ENCODE measurements around the gene CACNA1B.
"Not testable (repeated sequence)": the region's sequence is repeated elsewhere in the genome, so short reads cannot be mapped to it uniquely, and the experiment has no call there.

The CACNA1B gene

DNA sequence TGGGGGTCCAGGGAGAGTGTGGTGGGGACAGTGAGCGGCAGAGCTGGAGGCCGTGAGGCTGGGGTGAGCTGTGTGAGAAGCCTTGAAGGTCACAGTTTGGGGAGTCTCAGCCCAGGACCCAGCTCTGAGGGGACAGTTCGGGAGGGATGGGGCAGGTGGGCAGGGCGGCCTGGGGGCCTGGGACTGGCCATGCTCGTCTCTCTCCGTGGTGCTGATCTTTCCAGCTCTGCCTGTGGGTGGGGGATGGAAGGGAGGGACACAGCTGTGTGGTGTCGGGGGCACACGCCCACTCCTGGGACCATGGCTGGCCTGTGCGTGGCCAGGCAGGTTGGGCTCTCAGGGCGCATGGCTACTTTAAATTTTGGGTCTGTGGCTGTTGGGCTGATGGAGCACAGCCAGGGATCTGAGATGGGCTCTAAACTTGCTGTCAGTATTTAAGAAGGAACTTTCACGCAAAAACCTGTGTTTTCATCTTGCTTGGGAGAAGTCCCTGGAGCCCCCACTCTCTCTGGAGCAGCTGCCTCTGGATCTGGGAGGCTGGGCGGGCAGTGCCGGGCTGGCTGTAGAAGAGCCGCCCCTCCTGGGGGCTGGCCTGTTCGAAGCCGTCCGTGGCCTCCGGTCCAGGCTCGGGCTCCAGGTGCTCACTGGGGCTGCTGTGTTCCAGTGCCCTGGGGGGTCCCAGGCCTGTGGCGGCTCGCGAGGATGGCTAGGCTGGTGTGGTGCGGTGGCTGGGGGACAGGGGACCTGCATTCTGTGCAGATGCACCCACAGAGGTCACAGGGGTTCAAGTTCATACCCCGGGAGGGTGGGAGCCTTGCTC, 13.4 kb downstream of the CACNA1B start:
- not testable (repeated sequence) for DNase-seq

DNA sequence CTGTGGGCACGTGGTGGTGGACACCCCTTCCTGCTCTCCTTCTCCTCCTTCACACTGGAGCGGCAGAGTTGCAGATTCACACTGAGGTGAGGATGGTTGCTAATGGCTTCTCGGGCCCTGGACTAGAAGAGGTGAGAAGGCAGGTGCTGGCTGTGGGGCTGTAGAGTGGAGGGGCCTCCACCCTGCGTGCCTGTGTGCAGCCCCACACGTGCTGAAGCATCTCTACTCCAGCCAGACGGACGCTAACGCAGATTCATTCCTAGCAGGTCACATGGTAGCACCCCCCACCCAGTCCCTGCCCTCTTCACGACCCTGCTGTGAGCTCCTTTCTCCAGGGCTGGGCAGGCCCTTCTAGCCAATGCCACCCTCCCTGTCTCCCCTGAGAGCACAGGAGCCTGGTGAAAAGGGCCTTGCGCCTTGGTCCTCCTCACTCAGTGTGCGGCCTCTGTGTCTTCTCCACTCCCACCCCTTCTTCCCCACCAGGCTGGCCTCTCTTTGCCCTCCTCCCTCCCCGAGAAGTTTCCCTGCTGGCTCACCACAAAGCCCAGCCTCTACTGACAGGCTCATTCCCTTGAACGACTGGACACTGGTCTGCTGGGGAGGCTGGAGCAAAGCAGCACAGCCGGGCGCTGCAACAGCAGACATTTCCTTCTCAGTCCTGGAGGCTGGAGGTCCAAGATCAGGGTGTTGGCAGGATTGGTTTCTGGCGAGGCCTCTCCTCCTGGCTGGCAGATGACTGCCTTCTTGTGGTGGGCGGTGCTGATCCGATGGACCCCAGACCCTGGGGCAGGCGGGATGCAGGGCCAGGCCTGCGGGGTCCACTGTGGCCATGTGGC, 14.2 kb downstream of the CACNA1B start:
- DNase-seq: no peak

DNA sequence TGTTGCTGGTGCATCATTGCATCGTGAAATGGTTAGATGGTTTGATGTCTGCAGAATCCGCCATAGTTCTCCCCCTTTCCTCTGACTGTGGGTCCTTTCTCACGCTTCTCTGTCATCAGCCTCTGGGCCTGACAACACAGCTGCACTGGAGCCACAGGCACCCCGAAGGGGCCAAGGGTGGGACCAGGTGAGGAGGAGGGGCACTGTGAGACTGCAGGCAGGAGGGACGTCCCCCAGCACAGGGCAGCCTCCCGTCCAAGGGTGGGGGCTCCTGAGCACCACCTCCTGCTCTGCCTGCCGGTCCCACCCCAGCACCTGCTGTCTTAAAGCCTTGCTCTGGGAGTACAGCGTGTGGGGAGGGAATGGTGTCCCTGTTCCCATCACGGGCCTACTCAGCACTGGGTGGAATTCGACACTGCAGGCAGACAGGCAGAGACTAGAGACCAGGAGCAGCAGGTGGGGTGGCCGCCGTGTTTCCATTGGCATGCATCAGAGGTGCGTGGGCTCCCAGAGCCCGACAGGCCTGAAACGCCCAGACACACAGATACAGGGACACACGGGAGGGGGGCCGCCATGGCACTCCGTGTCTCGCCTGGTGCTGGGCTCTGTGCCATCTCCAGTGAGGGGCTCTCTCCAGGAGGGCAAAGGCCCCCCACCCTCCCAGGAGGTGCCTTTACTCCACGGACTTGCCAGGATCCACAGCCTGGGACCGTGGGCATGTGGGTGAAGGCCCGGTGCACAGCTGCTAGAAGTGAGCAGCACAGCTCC, 15.0 kb downstream of the CACNA1B start:
- no peak for DNase-seq

DNA sequence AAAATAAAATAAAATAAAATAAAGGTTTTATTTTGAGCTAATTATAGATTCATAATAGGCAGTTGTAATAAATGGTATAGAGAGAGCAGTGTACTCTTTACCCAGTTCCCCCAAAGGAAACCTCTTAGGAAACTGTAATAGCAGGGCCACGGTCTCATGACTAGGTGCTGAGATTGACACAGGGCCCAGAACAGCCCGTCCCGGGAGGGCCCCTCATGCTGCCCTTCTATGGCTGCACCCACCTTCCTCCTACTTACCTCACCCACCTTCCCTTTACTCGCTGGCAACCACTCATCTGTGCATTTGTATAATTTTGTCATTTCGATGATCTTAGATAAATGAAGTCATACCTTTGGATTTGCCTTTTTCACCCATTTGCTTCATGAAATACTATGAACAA, 16.1 kb downstream of the CACNA1B start:
- no peak for DNase-seq

DNA sequence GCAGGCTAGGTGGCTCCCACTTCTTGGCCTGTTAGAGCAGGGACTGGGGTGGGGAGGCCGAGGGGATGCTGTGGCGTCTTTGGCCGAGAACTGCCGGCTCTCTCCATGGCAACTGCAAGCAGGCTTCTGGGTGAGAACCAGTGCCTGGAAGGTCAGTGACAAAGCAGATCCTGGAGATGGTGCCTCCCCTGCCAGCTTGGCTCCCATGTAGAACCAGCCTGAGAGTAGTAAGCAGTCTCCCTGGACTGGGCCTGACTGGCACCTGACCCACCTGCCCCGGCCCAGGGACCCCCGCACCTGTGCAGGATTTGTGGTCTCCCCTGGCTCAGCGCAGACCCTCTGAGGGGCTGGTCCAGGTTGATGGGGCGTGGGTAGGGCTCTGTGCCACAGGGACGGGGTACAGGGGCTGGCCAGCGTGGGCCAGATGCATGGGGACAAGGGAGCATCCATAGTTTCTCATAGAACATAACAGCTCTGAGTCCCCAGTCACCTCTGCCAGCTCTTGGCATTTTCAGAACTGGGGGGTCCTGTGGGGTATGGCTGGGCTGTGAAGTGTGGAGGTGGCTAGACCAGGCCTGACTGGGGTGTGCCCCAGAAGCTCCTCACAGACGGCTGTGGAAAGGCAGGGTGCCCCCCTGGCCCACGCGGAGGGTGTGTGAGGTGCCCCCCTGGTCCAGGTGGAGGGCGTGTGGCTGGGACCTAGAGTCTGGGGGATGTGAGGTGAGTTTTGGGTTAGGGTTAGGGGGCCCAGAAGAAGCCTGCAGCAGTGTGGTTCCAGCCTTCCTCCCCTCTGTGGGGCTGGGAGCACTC, 22.2 kb downstream of the CACNA1B start:
- DNase-seq: no peak

DNA sequence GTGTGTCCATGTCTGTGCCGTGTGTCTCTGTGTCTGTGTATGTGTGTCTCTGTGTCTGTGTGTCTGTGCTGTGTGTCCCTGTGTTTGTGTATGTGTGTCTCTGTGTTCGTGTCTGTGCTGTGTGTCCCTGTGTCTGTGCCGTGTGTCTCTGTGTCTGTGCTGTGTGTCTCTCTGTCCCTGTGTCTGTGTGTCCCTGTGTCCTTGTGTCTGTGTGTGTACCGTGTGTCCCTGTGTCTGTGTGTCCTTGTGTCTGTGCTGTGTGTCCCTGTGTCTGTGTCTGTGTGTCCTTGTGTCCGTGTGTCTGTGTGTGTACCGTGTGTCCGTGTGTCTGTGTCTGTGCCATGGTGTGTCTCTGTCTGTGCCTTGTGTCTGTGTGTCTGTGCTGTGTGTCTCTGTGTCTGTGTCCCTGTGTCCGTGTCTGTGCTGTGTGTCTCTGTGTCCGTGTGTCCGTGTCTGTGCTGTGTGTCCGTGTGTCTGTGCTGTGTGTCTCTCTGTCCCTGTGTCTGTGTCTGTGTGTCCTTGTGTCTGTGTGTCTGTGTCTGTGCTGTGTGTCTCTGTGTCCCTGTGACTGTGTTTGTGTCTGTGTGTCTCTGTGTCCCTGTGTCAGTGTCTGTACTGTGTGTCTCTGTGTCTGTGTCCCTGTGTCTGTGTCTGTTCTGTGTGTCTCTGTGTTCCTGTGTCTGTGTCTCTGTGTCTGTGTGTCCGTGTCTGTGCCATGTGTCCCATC, 23.2 kb downstream of the CACNA1B start:
- no peak for DNase-seq

DNA sequence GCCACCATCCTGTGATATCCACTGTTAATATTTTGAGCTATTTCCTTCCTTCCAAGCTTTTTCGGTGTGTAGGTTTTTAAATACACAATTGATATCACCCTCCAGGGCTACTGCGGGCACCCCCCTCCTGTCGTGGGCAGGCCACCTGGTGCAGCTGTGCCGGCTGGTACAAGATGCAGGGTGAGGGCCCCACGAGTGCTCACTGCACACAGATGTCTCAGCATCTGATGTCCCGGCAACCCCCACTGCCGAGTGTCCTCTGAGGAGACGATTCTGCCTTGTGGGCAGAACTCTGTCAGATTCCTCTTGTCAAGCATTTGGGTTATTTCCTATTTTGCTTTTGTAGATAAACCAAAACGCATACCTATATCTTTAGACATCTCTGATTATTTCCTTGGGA, 25.1 kb downstream of the CACNA1B start:
- no peak for DNase-seq

DNA sequence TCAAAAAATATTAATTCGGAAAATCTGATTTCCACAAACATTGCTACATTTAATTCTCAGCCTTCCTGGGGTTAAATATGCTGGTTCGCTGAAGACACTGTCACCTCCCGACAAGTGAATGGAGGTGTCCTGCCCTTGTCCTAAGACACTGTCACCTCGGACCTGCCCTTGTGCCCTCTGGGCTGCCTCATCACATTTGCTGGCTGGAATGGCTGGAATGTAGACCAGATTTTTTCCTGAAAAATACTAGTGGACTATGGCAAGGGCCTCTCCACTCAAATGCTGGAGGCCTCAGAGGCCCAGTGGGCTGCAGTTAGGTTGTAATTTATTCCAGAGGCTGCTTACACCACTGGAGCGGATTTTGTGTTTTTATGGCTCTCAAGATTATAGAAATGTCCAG, 28.2 kb downstream of the CACNA1B start:
- no peak for DNase-seq

DNA sequence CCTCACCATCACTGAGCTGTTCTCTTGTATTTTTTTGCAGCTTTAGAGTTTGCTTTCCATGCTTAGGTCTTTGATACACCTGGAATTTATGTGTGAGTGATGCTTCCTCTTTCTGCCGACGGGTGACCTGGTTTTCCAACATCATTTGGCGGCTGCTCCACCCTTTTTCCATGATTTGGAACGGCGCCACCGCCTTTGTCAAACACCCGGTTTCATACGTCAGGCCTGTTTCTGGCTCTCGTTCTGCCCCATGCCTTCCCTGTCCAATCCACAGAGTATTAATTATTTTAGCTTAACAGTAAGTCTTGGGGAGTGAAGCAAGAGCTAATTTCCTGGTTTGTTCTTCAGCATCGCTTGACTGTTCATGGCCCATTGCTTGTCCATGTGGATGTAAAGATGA, 30.2 kb downstream of the CACNA1B start:
- DNase-seq: no peak

DNA sequence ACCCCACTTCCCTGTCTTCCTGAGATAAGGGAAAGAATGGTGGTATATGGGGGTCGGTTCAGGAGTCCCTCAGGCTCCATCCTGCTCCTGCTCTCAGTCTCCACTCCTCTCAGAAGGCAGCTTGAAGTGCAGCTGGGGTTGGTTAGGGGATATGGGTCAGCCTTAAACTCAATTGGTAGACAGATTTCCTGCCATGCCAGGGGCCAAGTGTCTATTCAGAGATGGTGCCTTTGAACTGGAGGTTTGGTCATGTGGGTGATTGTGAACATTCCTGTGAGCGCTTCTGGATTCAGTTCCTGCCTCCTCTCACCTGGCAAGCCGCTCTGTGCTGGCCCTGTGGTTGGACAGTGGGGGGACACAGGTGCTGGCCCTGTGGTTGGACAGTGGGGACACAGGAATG, 35.1 kb downstream of the CACNA1B start:
- no peak for DNase-seq

DNA sequence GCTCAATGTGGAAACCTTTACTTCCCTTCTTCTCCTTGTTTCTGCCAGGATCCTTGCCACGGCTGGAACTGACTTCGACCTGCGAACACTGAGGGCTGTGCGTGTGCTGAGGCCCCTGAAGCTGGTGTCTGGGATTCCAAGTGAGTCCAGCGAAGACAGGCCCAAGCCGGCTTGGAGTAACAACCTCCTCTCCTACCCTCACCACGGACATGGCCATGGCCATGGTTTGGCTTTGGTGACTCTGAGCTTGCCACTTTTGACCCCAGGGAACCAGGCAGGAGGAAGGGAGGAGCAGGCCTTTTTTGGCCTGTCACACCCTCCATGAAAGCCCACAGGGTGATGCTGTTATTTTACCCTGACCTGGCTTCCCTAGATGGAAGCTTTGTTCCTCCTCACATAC, 35.5 kb downstream of the CACNA1B start:
- DNase-seq: no peak

DNA sequence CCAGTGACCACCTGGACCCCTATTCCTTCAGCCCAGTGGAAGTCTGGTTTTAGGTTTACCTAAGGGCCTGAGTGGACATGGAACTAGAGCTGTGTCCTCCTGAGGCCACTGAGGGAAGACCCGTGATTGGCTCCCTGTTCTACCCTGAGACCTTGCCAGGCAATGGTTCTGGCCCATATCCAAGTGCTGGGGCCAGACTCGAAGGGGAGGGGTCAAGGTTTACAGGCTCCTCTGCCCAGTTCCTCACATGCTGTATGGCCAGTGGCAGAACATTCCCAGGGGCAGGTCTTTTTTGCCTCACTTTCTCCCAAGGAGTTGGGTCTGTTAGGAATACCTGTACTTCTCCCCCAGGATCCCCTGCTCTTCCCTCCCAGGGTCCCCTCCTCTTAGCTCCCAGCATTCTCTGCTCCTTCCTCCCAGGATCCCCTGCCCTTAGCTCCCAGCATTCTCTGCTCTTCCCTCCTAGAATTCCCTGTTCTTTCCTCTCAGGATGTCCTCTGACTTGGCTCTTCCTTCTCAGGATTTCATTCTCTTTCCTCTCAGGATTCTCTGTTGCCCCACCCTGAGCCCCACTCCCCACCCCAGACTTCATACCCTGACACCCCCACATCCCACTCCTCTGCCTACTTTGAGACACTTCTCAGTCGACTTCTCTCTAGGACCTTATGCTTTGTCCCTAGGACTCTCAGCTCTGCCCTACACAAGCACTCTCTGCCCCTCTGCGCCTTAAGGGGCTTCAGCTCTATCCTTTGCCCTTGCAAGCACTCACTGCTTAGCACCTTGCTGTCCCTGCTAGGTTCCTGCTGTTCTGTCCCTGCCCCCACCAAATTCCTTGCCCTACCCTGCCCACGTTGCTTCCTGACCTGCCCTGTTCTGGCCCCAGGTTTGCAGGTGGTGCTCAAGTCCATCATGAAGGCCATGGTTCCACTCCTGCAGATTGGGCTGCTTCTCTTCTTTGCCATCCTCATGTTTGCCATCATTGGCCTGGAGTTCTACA, 36.5 kb downstream of the CACNA1B start:
- DNase-seq: no peak

DNA sequence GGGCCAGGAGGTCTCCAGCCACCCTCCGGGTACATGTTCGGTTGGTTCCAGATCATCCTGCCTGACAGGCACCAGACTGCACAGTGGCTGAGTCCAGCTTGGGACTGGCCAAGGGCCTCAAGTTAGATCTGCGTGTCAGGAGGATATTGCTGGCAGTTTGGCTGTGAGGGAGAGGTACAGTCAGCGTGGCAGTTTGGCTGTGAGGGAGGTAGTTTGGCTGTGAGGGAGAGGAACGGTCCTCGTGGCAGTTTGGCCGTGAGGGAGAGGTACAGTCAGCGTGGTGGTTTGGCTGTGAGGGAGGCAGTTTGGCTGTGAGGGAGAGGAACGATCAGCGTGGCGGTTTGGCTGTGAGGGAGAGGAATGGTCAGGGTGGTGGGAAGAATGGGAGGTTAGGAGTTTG, 39.0 kb downstream of the CACNA1B start:
- no peak for DNase-seq

DNA sequence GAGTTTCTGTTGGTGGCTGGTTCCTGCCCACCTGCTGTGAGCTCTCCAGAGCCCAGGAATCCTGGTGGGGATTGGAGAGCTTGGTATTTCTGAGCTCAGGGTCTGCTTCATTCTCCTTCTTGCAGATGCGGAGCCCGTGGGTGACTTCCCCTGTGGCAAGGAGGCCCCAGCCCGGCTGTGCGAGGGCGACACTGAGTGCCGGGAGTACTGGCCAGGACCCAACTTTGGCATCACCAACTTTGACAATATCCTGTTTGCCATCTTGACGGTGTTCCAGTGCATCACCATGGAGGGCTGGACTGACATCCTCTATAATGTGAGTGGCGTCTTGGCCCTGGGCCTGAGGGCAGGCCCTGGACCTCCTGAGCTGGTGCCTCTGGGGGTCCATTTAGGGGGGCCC, 39.5 kb downstream of the CACNA1B start:
- no peak for DNase-seq

DNA sequence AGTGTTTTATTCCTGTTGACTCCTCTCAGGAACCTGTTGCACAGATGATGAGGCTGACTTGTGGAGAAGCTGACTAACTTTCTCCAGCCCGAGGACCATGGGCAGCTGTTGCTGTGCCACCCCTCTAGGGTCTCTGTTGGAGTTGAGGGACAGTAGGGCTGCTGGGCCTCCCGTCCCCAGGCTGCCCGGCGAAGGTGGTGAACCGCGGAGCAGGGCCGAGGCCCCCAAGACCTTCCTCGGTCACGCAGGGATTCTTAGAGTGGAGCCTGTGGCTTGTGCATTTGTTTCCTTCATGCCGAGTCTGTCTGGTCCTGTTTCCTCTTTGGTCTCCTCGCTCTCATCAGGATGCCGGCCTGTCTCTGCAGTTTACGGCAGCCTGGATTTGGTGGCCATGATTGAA, 40.2 kb downstream of the CACNA1B start:
- no peak for DNase-seq

DNA sequence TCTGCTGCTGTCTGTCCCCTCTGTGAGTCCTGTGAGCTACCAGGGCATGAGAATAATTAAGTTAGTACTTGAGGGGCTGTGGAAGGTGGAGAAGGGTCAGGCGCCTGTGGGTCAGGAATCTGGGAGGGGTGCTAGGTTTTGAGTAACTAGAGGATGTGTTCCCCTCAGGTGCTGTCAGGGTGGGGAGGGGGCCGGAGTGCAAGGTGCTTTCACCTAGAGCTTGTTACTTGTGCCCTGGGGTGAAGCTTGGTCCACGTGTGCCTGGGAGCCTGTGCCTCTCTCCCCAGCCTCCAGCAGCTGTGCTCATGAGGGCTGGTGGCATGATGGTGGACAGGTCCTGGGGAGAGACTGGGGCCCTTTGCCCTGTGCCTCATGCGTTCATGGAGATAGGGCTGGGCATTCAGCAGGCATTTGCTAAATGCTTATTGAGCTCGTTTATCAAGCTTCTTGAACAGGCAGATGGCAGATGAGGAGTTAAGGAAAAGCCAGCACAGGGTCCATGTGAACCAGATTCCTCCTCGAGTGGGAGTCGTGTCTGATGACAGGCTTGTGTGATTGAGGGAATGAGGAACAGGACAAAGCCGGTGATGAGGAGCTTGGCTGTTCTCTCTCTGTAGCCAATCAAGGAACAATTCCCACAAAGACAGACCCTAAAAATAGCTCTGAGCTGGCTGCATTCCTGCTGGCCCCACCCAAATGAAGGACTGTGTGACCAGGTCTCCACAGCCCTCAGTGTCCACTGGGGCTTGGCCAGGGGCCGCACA, 40.9 kb downstream of the CACNA1B start:
- DNase-seq: no peak

DNA sequence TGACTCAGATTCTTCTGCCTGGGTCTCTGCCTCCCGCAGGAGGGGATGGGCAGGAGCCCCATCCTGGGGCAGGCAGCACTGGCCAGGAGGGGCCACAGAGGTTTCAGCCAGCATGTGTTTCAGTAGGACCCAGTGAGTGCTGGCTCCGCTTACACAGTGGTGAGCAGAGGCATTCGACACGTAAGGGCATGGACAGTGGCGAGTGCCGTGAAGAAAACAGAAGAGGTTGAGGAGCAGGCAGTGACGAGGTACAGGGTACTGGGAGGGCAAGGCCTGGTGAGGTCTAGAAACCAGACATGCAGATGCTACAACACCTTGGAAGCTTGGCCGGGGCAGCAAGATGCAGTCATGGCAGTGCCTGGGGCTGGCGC, 41.5 kb downstream of the CACNA1B start:
- DNase-seq: no peak

DNA sequence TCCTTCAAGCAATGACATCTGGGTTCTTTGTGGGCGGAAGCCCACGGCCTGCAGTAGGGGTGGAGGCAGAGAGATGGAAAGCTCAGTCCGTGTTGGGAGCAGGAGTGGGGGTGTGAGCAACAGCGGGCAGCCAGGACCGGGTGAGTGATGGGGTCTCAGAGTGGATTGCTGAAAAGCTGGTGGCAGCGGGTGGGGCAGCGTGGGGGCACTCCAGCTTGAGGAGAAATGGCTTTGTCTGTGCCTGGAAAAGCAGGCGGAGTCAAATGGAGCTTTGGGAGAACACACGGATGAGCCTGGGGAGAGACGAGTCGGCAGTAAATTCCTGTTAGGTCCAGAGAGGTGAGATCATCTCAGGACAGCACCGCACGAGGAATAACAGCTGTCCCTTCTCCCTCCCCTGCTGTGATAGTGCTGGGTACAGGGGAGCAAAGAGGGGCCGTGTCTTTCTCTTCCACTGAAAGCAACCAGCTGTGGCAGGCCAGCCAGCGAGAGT, 42.1 kb downstream of the CACNA1B start:
- no peak for DNase-seq

DNA sequence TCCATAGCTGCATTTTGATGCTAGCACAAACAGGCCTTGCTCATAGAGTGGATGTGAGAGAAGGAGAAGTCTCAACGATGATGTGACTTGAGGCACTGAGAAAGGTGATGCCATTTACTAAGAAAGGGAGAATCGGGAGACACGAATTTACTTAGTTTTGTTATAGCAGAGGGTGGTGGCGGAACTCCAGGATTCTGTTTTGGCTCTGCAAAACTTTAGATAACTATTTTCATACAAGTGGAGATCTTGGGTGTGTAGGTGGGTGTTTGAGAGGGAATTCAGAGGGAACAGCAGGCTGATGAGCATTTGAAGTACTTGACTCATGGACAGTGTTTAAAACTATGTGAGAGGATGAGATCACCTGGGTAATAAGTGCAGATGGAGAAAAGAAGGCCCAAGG, 43.2 kb downstream of the CACNA1B start:
- no peak for DNase-seq

DNA sequence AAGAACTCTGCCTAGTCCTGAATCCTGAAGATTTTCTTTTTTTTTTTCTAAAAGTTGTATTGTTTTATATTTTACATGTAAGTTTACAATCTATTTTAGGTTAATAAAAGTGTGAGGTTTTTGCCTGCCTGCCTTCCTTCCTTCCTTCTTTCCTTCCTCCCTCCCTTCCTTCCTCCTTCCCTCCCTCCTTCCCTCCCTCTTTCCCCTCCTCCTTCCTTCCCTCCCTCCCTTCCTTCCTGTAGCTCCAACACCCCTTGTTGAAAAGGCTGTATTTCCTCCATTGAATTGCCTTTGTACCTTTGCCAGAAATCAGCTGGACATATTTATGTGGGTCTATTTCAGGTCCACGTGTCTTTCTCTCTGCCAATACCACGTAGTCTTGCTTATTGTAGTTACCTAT, 46.6 kb downstream of the CACNA1B start:
- DNase-seq: no peak
